Stimulated activated CD4-positive, alpha-beta T cell treated with anti-CD3 and anti-CD28 coated beads, TNF-alpha, amount 100 ng/mL, for 1 hour (primary cell): ENCODE data around the gene PIN4.
"Not testable (repeated sequence)": the region's sequence is repeated elsewhere in the genome, so short reads cannot be mapped to it uniquely, and the experiment has no call there.

Experiments used
- DNase-seq, 3 donors: peaks; one replicate each; pipeline ENCODE4 v3.0.0-alpha.2; 2020; ENCODE audit warnings: low read depth in 3 of 3, low spot score in 1 of 3

The PIN4 gene

GRCh38 chrX:72181178-72182125, at the start of gene PIN4:
TSS of gene PIN4 (plus strand) at chrX:72181757. CDS start at chrX:72181786, 29 bp downstream.
- DNase-seq: peak; percentile 51 to 70 (median 63)

DNA sequence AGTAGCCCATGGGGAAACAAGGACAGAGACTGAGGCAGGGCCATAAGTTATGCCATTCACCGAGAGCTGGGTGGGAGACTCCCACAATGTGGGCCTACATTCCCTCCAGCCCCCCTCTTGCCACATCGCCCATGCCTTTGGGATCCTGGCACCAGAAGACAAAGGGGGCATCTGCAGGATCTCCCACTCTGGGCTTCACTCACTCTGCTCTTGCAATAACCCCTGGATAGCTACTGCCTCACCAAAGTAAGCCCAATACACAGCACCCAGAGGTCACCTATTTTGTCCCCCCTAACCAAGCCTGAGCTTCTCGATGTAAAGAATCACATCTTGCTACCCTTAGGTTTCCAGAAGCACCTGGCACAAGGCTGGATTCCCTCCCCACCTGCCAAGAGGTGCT, 49.1 kb upstream of the PIN4 start:
- DNase-seq: no peak

- no peak for DNase-seq
Measured at GRCh38 chrX:72133851-72134546, 47.6 kb upstream of the PIN4 start.

DNA sequence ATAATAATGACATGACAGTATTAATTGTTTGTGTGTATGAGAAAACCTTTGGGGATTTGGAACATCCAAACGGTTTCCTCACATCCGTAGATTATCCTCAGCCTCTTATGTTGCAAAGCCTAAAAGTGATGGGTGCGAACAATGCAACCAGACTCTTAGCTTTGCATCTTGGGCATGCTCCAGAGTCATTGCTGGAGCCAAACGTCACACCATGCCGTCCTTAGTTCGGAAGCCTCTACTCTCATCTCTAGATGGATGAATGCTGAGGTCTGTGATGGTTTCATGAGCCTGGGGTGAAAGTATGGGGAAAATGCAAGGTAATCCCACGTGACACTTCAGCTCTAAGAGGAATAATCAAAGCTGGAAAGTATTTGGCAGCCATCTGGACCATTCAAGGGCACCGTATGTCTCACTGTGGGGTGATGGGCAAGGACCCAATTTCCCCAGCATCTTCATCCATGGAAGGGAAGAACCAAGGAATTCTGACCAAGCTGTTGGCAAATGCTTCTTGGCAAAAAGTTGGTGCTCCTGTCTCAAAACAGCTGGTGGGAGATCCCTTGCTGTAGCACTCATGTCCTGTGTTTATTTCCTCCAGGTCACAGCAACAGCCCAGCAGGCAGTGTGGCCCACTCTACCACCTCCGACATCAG, 43.6 kb upstream of the PIN4 start:
- no peak for DNase-seq

- DNase-seq: no peak
Measured at GRCh38 chrX:72139538-72139937, 42.0 kb upstream of the PIN4 start.

DNA sequence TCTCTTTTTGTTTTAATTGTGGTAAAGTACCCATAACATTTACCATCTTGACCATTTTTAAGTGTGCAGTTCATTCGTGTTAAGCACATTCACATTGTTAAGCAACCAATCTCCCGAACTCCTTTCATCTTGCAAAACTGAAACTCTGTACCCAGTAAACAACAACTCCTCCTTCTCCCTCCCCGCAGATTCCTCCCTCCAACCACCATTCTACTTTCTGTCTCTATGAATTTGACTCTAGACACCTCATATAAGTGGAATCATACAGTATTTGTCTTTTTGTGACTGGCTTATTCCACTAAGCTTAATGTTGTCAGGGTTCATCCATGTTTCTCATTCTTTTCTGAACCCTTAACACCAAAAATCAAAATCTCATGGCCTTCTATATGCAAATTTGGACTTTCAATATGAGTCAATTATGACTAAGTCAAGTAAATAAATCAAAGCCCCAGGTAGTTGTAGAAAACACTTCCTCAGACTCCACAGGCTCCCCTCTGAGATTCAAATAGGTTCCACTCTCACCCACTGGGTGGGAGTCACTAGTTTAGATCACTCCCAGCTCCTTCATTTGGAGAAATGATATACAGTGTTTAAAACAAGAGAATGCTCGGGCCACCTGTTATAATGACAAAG, 40.1 kb upstream of the PIN4 start:
- DNase-seq: no peak

DNA sequence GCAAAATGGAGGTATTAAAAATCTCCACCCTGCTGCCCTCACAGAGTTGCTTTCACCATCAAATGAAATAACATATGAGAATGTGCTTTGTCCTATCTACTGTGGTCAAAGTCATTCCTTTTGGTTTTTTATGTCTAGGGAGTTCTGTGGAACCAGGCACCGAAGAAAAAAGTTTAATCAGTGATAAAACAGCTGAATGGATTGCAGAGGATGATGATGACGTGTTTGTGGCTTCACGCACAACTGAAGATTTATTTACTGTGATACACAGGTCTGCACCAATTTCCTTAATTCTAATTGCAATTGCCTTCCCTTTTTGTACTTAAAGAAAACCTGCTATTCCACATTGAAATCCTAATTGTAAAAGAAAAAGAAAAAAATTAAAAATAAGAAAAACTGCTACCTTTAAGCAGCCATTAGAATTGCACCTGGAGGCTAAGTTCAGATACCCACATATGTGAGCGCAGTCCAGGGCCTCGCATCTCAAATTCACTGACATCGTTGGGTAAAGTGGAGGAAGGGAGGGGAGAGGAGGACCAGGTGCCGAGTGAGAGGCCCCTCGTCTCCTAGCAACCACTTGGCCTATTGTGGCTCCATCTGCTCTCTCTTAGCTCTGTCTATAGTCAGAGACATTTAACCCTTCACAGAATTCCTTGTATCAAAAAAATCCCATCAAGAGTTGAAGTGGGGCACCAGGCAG, 39.3 kb upstream of the PIN4 start:
- DNase-seq: no peak

DNA sequence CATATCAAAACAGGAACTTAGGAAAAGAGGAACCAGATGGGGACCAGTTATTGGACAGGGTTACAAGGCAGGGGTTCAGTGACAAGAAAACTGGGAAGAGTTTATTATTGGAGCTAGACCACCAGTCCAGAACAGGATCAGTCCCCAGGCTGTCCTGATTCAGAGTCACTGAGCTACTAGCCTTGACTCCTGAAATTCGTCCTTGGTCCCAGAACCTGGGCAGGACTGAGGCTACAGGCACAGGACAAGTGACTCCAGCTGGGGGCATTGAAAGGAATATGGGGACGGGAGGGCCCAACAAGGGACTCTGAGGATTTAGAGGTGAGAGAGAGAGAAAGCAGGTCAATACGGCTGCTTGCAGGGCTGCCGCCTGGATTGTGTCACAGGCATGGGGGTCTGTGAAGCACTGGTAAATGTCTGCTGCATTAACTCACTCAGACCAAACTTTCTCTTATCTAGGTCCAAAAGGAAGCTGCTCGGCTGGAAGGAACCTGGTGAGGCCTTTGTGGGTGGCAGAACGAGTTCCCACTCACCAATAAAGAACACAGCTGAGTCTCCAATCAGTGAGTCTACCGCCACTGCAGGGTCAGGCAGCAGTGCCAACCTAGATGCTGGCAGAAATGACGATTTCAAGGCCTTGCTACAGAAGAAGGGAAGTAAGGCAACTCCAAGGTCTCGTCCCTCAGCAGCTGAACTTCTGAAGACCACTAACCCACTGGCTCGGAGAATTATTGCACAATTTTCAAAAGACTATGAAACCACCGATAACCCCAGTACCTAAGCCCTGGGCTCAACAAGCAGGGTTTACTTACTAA, 38.6 kb upstream of the PIN4 start:
- no peak for DNase-seq

DNA sequence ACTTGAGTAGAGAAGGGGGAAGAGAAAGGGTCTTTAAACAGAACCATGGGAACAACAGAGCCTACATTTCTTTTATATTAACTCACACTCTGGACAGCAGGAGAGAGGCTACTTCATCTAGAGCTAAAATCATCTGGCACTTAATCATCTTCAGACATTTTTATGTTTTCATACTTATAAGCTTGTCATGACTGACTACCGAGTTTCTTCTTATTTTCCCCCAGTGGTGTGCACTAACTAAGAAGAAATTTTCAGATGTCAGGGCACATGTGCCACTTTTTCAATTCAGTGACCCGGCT, 38.0 kb upstream of the PIN4 start:
- no peak for DNase-seq

GRCh38 chrX:72145181-72145580, 36.4 kb upstream of the PIN4 start:
- no peak for DNase-seq

- no peak for DNase-seq
Measured at GRCh38 chrX:72146527-72146926, 35.0 kb upstream of the PIN4 start.

GRCh38 chrX:72158773-72159172, 22.8 kb upstream of the PIN4 start:
- DNase-seq: no peak

DNA sequence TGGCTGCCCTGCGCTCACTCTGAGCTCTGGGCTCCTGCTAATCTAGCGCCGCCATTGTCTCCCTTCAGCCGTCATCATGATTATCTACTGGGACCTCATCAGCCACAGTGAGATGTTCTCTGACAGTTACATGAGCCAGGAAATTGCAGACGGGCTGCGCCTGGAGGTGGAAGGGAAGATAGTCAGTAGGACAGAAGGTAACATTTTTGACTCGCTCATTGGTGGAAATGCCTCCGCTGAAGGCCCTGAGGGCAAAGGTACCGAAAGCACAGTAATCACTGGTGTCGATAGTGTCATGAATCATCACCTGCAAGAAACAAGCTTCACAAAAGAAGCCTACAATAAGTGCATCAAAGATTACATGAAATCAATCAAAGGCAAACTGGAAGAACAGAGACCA, 21.8 kb upstream of the PIN4 start:
- no peak for DNase-seq

DNA sequence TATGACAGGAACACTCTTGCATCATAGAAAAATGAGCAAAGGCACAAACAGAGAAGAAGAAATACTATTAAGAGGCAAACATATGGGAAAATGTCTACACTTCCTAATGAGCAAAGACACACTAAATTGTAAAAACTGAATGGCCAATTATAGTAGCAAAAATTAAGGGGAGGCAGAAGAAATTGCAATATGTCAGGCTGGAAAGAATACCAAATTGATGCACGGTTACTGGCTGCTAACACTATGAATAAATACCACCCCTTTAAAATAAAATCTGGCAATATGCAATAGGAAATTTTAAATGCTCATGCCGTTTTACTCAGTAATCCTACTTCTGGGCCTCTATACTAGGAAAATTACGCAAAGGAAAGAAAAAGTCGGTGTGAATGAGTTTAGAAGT, 16.0 kb upstream of the PIN4 start:
- DNase-seq: no peak

DNA sequence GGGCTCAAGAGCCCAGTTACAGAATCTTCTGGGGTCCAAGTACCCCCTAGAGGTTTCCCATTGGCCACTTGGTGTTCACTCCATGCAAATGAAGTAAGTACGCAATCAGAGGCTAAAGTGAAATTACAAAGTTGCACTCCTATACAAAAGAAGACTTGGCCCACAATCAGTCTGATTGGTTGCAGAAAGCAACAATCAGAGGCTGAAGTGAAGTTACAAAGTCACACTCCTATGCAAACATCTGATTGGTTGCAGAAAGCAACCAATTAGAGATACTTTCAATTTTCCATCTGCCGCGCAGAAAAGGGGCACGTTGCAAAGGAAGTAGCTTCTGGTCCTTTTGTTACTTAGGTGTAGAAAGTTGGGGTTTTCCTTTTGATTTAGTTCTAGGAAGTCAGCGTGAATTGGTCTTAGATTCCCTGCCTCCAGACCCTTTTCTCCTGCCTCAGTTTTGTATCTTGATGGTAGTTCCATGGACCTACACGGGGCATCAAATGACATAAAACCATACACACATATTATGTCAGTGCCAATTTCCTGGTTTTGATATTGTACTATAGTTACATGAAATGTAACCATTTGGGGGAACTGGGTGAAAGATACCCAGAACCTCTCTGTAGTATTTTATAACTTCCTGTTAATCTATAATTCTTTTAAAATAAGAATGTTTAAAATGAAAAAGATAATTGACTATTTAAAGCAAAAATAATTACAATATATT, 12.4 kb upstream of the PIN4 start:
- no peak for DNase-seq

GRCh38 chrX:72176289-72176688, 5.3 kb upstream of the PIN4 start:
- not testable (repeated sequence) for DNase-seq

DNA sequence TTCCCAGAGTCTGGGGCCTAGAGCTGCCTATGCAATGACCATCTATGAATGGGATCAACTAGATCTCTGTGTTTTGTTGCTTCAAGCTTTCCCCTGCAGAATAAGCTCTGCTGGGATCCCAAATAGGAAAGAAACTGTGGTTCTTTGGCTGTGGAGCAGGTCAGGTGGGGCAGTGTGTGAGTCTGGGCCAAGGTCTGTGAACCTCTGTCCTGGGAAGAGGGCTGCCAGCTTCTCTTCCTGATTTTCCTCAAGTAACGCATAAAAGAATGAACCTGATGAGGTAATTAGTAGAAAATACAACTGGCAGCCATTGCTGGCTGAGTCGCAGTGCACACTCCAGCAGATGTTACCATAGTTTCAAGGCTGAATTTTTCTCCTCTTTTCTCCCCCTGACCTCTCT, 4.6 kb upstream of the PIN4 start:
- DNase-seq: no peak

DNA sequence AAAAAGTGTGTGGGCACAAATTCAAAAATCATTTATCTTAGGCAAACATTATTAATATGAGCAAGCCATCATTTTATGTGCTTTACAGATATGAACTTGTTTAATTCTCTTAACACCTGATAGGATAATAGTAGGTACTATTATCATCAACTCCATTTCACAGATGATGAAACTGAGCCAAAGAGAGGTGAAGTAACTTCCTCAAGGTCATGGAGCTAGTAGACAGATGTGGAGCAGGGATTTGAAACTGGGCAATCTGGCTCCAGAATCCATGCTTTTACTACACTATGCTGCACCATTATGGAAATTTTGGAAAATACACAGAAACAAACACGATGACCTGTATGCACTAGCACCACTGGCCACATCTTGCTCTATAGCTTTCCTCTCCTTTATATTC, 1.0 kb upstream of the PIN4 start:
- no peak for DNase-seq

DNA sequence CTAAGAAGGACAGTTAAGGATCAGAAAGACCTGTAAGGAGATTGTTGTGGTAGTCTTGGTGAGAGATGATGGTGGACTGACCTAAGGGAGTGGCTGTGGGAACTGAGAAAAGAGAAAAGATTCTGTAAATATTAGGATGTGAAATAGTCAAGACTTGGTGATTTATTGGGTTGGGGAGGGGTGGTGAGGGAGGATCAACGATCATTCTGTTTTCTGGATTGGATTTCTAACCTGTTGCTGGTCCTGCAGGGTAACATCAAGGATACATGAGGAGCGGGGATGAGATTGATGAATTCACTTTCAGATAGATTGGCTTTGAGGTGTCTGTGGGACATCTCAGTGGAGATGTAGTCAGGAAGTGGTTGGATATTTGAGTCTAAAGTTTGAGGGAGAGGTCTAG, 1.4 kb downstream of the PIN4 start:
- no peak for DNase-seq
